ENCODE data around the gene NDUFAB1. TPM values are rescaled to one million over a fixed set of nuclear protein-coding genes. Genes with fewer than 3 reads are reported as not detected.
A peak's percentile ranks its signal among the peaks of the same experiment; 100 is the strongest.

Gene NDUFAB1
- total and polyA plus RNA-seq, 2 of the 13 experiments (the other 11 are each of a cell fraction or from before 2014, with no cell fraction given), result 221 to 601 TPM

GRCh38 chr16:23595951-23596720, at the start of gene NDUFAB1 (continued):
- peak; percentile 58; the same call in 1 of the 2 replicates for TF ChIP-seq AHDC1 (CRISPR knock-in tag; IDR thresholded peaks at IDR 0.05; ENCODE audit: borderline replicate concordance)
- no peak; the same call in 1 of the 2 replicates for TF ChIP-seq ZNF780A (CRISPR knock-in tag; IDR thresholded peaks at IDR 0.05)
- 0 out of 2 replicates have a peak, but pooled peaks have one; percentile 75 for TF ChIP-seq SNAPC4 (CRISPR knock-in tag; IDR thresholded peaks at IDR 0.05)
- 0 out of 2 replicates have a peak, but pooled peaks have one; percentile 39 for TF ChIP-seq POLR2AphosphoS2 (IDR thresholded peaks at IDR 0.05; ENCODE audit: low read depth, low read length)
- peak; percentile 86 for TF ChIP-seq WIZ (CRISPR knock-in tag; IDR thresholded peaks at IDR 0.05)
- 0 out of 2 replicates have a peak, but pooled peaks have one; percentile 3 for TF ChIP-seq FOXO4 (CRISPR knock-in tag; conservative IDR thresholded peaks at IDR 0.05)
- TF ChIP-seq KLF12 (CRISPR knock-in tag; IDR thresholded peaks at IDR 0.05; ENCODE audit: borderline replicate concordance), result peak; percentile 80
- peak; percentile 7; the same call in 1 of the 2 replicates for TF ChIP-seq ZFP1 (CRISPR knock-in tag; IDR thresholded peaks at IDR 0.05)
- peak; percentile 81 for TF ChIP-seq ZNF740 (CRISPR knock-in tag; IDR thresholded peaks at IDR 0.05)
- 0 out of 2 replicates have a peak, but pooled peaks have one; percentile 47 for TF ChIP-seq ZFP41 (CRISPR knock-in tag; IDR thresholded peaks at IDR 0.05; ENCODE audit: borderline replicate concordance)
- TF ChIP-seq ZNF614 (CRISPR knock-in tag; IDR thresholded peaks at IDR 0.05; ENCODE audit: borderline replicate concordance), result peak; percentile 98
- TF ChIP-seq MAZ (IDR thresholded peaks at IDR 0.05; ENCODE audit: borderline replicate concordance, low read depth, low read length), result no peak
- peak; percentile 86 for TF ChIP-seq MAZ (CRISPR knock-in tag; IDR thresholded peaks at IDR 0.05; ENCODE audit: low read depth)

Measured in HepG2 (cell line).